Thyroid gland (tissue), 4 donors: Measurements from ENCODE around the gene PSMD5.

Experiments used
- CTCF ChIP-seq, 6 experiments: fragments of 200-600 bp in 3 of 6; fragments of 450-650 bp in 3 of 6; sonication (generic) in 3 of 6; IDR thresholded peaks; one replicate each; pipeline ENCODE4 v1.5.1; 2016 to 2019; ENCODE audit warnings: antibody characterized with exemption in 6 of 6, mild to moderate bottlenecking in 2 of 6, inconsistent platforms in 1 of 6, moderate library complexity in 1 of 6
- POLR2A ChIP-seq, 2 donors: fragments of 450-650 bp; IDR thresholded peaks; one replicate each; pipeline ENCODE4 v1.6.1; 2017; ENCODE audit warnings: antibody characterized with exemption in 2 of 2, mild to moderate bottlenecking in 2 of 2, moderate library complexity in 1 of 2

- no peak for TF ChIP-seq POLR2A (IDR thresholded peaks at IDR 0.05)
- no peak for TF ChIP-seq CTCF (IDR thresholded peaks at IDR 0.05)
Observed at GRCh38 chr9:120854596-120855327, 12.0 kb upstream of the PSMD5 start.
